Endothelial cell (in vitro differentiated cells): ENCODE data around the gene EXOSC6. TPM values are rescaled to one million over a fixed set of nuclear protein-coding genes. Genes with fewer than 3 reads are reported as not detected.

Experiments used
- DNase-seq: peaks from one replicate; pipeline ENCODE4 v3.0.0; 2021; ENCODE audit warnings: low spot score
- H3K27ac Mint-ChIP-seq: one replicate; pipeline ENCODE4 v1.8.0; 2021; ENCODE audit warnings: mixed read lengths, inconsistent platforms; ENCODE audit not compliant: unreplicated experiment
- H3K27me3 Mint-ChIP-seq: one replicate; pipeline ENCODE4 v1.8.0; 2021; ENCODE audit warnings: mild to moderate bottlenecking, moderate library complexity, mixed read lengths, inconsistent platforms; ENCODE audit not compliant: unreplicated experiment
- H3K36me3 Mint-ChIP-seq: one replicate; pipeline ENCODE4 v1.8.0; 2021; ENCODE audit warnings: mild to moderate bottlenecking, low read depth, mixed read lengths, inconsistent platforms; ENCODE audit not compliant: unreplicated experiment
- H3K4me1 Mint-ChIP-seq: one replicate; pipeline ENCODE4 v1.8.0; 2021; ENCODE audit warnings: mild to moderate bottlenecking, mixed read lengths, inconsistent platforms; ENCODE audit not compliant: unreplicated experiment
- H3K4me3 Mint-ChIP-seq: one replicate; pipeline ENCODE4 v1.8.0; 2021; ENCODE audit warnings: mild to moderate bottlenecking, mixed read lengths, inconsistent platforms; ENCODE audit not compliant: unreplicated experiment
- H3K9me3 Mint-ChIP-seq: one replicate; pipeline ENCODE4 v1.8.0; 2021; ENCODE audit warnings: mixed read lengths, inconsistent platforms; ENCODE audit not compliant: unreplicated experiment
- CTCF ChIP-seq: fragments of 200-600 bp; sonication (generic); IDR thresholded peaks from one replicate; pipeline ENCODE4 v1.5.0; 2021; ENCODE audit warnings: antibody characterized with exemption; ENCODE audit not compliant: unreplicated experiment
- long read RNA-seq: library from polyadenylated mRNA; unstranded; transcript quantifications from one replicate; pipeline ENCODE4 v2.0.0, GENCODE V29; 2020; ENCODE audit not compliant: unreplicated experiment
- total RNA-seq: library from RNA; stranded (reverse); fragmentation: NEBNext Ultra II Directional; extraction: Animal tissue kit (Norgen Biotek cat#: 25700); gene quantifications from one replicate; pipeline ENCODE4 v1.2.1, GENCODE V29; 2021; ENCODE audit not compliant: unreplicated experiment

EXOSC6 gene
- 25.1 TPM for total RNA-seq
- long read RNA-seq, full-length matches to known transcripts, result 18 of 18 reads
- long read RNA-seq, partial matches to known transcripts, result 0 of 18 reads
- long read RNA-seq, other reads (novel, unspliced or antisense), result 0 of 18 reads

GRCh38 chr16:70251629-70252354 is at the start of gene EXOSC6:
Gene EXOSC6 (minus strand): TSS chr16:70251940. CDS start chr16:70251900, 40 bp downstream.
- Mint-ChIP-seq H3K27me3 (peaks cover 17% of the 10 kb centered on the region), H3K27ac (peak within 1 kb of the TSS; percentile 77), H3K9me3 (no peaks in the 10 kb centered on the region), H3K4me3 (peak within 1 kb of the TSS; percentile 91), H3K36me3 (peaks cover 21% of the 10 kb centered on the region), H3K4me1 (peaks cover 4% of the 10 kb centered on the region)
- DNase-seq, result peak; percentile 91
- TF ChIP-seq CTCF, result peak; percentile 70

- no peak overlapping the region for H3K4me3 Mint-ChIP-seq
- H3K27ac Mint-ChIP-seq, result no peak overlapping the region
Observed at GRCh38 chr16:70301121-70301520, 49.4 kb upstream of the EXOSC6 start.

GRCh38 chr16:70298988-70299938 is 47.5 kb upstream of the EXOSC6 start, which contains the start of gene DDX19B:
Gene DDX19B (plus strand): TSS chr16:70299186. CDS start chr16:70299298, 112 bp downstream.
- H3K27me3 Mint-ChIP-seq, result no peaks in the 10 kb centered on the region
- no peaks in the 10 kb centered on the region for H3K4me1 Mint-ChIP-seq
- no peak for TF ChIP-seq CTCF
- DNase-seq, result peak; percentile 69
- H3K27ac Mint-ChIP-seq, result peak within 1 kb of the TSS; percentile 91
- peak within 1 kb of the TSS; percentile 93 for H3K4me3 Mint-ChIP-seq
- no peaks in the 10 kb centered on the region for H3K9me3 Mint-ChIP-seq
- H3K36me3 Mint-ChIP-seq, result peaks cover 9% of the 10 kb centered on the region

More at GRCh38 chr16:70301121-70301520, 49.4 kb upstream of the EXOSC6 start:
- no peaks in the 10 kb centered on the region for H3K4me1 Mint-ChIP-seq
- H3K9me3 Mint-ChIP-seq, result no peaks in the 10 kb centered on the region
- peaks cover 9% of the 10 kb centered on the region for H3K36me3 Mint-ChIP-seq
- H3K27me3 Mint-ChIP-seq, result no peaks in the 10 kb centered on the region
- no peak for TF ChIP-seq CTCF
- no peak for DNase-seq

GRCh38 chr16:70295634-70296033 is 43.9 kb upstream of the EXOSC6 start:
- no peaks in the 10 kb centered on the region for H3K36me3 Mint-ChIP-seq
- no peaks in the 10 kb centered on the region for H3K9me3 Mint-ChIP-seq
- TF ChIP-seq CTCF, result no peak
- no peaks in the 10 kb centered on the region for H3K4me1 Mint-ChIP-seq
- no peak overlapping the region for H3K4me3 Mint-ChIP-seq
- no peak for DNase-seq
- no peak overlapping the region for H3K27ac Mint-ChIP-seq
- no peaks in the 10 kb centered on the region for H3K27me3 Mint-ChIP-seq
